ENCODE measurements around the gene SLC38A4. TPM values are rescaled to one million over a fixed set of nuclear protein-coding genes. Genes with fewer than 3 reads are reported as not detected.
"Not testable (repeated sequence)": the region's sequence is repeated elsewhere in the genome, so short reads cannot be mapped to it uniquely, and the experiment has no call there.

The SLC38A4 gene
- total RNA-seq, 1 donor from 2014 or later, result 0.29 TPM

- no peaks in the 10 kb centered on the region for H3K27me3 Mint-ChIP-seq (ENCODE audit: low read depth)
- H3K4me1 Mint-ChIP-seq, result no peaks in the 10 kb centered on the region
- DNase-seq (ENCODE audit: low spot score in 2 of 2, unreplicated experiment in 2 of 2), result no peak
- peaks cover 50% of the 10 kb centered on the region for H3K9me3 Mint-ChIP-seq
- peaks cover 12% of the 10 kb centered on the region for H3K36me3 Mint-ChIP-seq
- H3K4me3 Mint-ChIP-seq, result no peak overlapping the region
- TF ChIP-seq, protein P1, sequence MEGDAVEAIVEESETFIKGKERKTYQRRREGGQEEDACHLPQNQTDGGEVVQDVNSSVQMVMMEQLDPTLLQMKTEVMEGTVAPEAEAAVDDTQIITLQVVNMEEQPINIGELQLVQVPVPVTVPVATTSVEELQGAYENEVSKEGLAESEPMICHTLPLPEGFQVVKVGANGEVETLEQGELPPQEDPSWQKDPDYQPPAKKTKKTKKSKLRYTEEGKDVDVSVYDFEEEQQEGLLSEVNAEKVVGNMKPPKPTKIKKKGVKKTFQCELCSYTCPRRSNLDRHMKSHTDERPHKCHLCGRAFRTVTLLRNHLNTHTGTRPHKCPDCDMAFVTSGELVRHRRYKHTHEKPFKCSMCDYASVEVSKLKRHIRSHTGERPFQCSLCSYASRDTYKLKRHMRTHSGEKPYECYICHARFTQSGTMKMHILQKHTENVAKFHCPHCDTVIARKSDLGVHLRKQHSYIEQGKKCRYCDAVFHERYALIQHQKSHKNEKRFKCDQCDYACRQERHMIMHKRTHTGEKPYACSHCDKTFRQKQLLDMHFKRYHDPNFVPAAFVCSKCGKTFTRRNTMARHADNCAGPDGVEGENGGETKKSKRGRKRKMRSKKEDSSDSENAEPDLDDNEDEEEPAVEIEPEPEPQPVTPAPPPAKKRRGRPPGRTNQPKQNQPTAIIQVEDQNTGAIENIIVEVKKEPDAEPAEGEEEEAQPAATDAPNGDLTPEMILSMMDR (IDR thresholded peaks at IDR 0.05; ENCODE audit: unreplicated experiment), result no peak
- no peak overlapping the region for H3K27ac Mint-ChIP-seq
Observed at GRCh38 chr12:46858368-46858767, 32.6 kb upstream of the SLC38A4 start.

- H3K9me3 Mint-ChIP-seq, result peaks cover 42% of the 10 kb centered on the region
- H3K36me3 Mint-ChIP-seq, result peaks cover 12% of the 10 kb centered on the region
- no peak overlapping the region for H3K4me3 Mint-ChIP-seq
- TF ChIP-seq, protein P1 (IDR thresholded peaks at IDR 0.05; ENCODE audit: unreplicated experiment), result no peak
- H3K27ac Mint-ChIP-seq, result no peak overlapping the region
- no peaks in the 10 kb centered on the region for H3K27me3 Mint-ChIP-seq (ENCODE audit: low read depth)
- H3K4me1 Mint-ChIP-seq, result no peaks in the 10 kb centered on the region
- DNase-seq (ENCODE audit: low spot score in 2 of 2, unreplicated experiment in 2 of 2), result no peak
Observed at GRCh38 chr12:46857486-46857885, 31.7 kb upstream of the SLC38A4 start.

- DNase-seq (ENCODE audit: low spot score in 2 of 2, unreplicated experiment in 2 of 2), result no peak
- peaks cover 32% of the 10 kb centered on the region for H3K9me3 Mint-ChIP-seq
- peaks cover 3% of the 10 kb centered on the region for H3K36me3 Mint-ChIP-seq
Observed at GRCh38 chr12:46855760-46856159, 30.0 kb upstream of the SLC38A4 start.

DNA sequence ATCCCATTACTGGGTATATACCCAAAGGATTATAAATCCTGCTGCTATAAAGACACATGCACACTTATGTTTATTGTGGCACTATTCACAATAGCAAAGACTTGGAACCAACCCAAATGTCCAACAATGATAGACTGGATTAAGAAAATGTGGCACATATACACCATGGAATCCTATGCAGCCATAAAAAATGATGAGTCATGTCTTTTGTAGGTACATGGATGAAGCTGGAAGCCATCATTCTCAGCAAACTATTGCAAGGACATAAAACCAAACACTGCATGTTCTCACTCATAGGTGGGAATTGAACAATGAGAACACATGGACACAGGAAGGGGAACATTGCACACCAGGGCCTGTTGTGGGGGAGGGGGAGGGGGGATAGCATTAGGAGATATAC lies 28.4 kb upstream of the SLC38A4 start:
- not testable (repeated sequence) for DNase-seq (ENCODE audit: low spot score in 2 of 2, unreplicated experiment in 2 of 2); H3K36me3 Mint-ChIP-seq; H3K27ac Mint-ChIP-seq; H3K4me3 Mint-ChIP-seq; H3K4me1 Mint-ChIP-seq; H3K27me3 Mint-ChIP-seq (ENCODE audit: low read depth)
- H3K9me3 Mint-ChIP-seq, result peaks cover 36% of the 10 kb centered on the region

More at GRCh38 chr12:46855760-46856159, 30.0 kb upstream of the SLC38A4 start:
- Mint-ChIP-seq H3K27me3 (ENCODE audit: low read depth) (no peaks in the 10 kb centered on the region), H3K4me3 (no peak overlapping the region), H3K4me1 (no peaks in the 10 kb centered on the region), H3K27ac (no peak overlapping the region)
- TF ChIP-seq, protein P1 (IDR thresholded peaks at IDR 0.05; ENCODE audit: unreplicated experiment), result no peak

GRCh38 chr12:46848792-46849191 lies 23.0 kb upstream of the SLC38A4 start:
- H3K36me3 Mint-ChIP-seq; H3K27ac Mint-ChIP-seq; H3K27me3 Mint-ChIP-seq (ENCODE audit: low read depth); DNase-seq (ENCODE audit: low spot score in 2 of 2, unreplicated experiment in 2 of 2); H3K4me3 Mint-ChIP-seq; H3K4me1 Mint-ChIP-seq: not testable (repeated sequence)
- H3K9me3 Mint-ChIP-seq, result peaks cover 42% of the 10 kb centered on the region

GRCh38 chr12:46847001-46847400 lies 21.2 kb upstream of the SLC38A4 start:
- H3K36me3 Mint-ChIP-seq, result no peaks in the 10 kb centered on the region
- no peak overlapping the region for H3K4me3 Mint-ChIP-seq
- H3K9me3 Mint-ChIP-seq, result peaks cover 39% of the 10 kb centered on the region
- H3K27ac Mint-ChIP-seq, result no peak overlapping the region
- no peaks in the 10 kb centered on the region for H3K27me3 Mint-ChIP-seq (ENCODE audit: low read depth)
- H3K4me1 Mint-ChIP-seq, result no peaks in the 10 kb centered on the region
- TF ChIP-seq, protein P1 (IDR thresholded peaks at IDR 0.05; ENCODE audit: unreplicated experiment), result no peak
- DNase-seq (ENCODE audit: low spot score in 2 of 2, unreplicated experiment in 2 of 2), result no peak

- H3K4me3 Mint-ChIP-seq, result no peak overlapping the region
- H3K27me3 Mint-ChIP-seq (ENCODE audit: low read depth), result peaks cover 3% of the 10 kb centered on the region
- H3K27ac Mint-ChIP-seq, result no peak overlapping the region
- TF ChIP-seq, protein P1 (IDR thresholded peaks at IDR 0.05; ENCODE audit: unreplicated experiment), result no peak
- no peaks in the 10 kb centered on the region for H3K36me3 Mint-ChIP-seq
- H3K9me3 Mint-ChIP-seq, result peaks cover 20% of the 10 kb centered on the region
- no peak for DNase-seq (ENCODE audit: low spot score in 2 of 2, unreplicated experiment in 2 of 2)
- H3K4me1 Mint-ChIP-seq, result no peaks in the 10 kb centered on the region
Observed at GRCh38 chr12:46843811-46844210, 18.0 kb upstream of the SLC38A4 start.

All from mesothelial cell of epicardium (in vitro differentiated cells).